GM12878 (cell line): Measurements from ENCODE around the gene RABEP2. TPM values are rescaled to one million over a fixed set of nuclear protein-coding genes. Genes with fewer than 3 reads are reported as not detected.

Experiments used
- DPF2 ChIP-seq: fragments of 450-650 bp; IDR thresholded peaks from 2 replicates; pipeline ENCODE4 v1.6.1; 2017; ENCODE audit warnings: mild to moderate bottlenecking
- E4F1 ChIP-seq: fragments of 450-650 bp; IDR thresholded peaks from 2 replicates; pipeline ENCODE4 v1.6.1; 2018; ENCODE audit warnings: borderline replicate concordance, mild to moderate bottlenecking; ENCODE audit not compliant: partially characterized antibody
- KAT2A ChIP-seq: conservative IDR thresholded peaks from 2 replicates; pipeline ENCODE4 v1.6.1; 2011; ENCODE audit warnings: low read depth, low read length; ENCODE audit not compliant: control insufficient read depth
- POLR2A ChIP-seq: IDR thresholded peaks from 2 replicates; pipeline ENCODE4 v1.6.1; 2011; ENCODE audit warnings: low read depth, mild to moderate bottlenecking, low read length
- POU2F2 ChIP-seq: IDR thresholded peaks from 3 replicates; pipeline ENCODE4 v1.6.1; 2011; ENCODE audit warnings: low read depth, mild to moderate bottlenecking, low read length, borderline replicate concordance
- TARDBP ChIP-seq: IDR thresholded peaks from 2 replicates; pipeline ENCODE4 v1.6.1; 2016; ENCODE audit warnings: borderline replicate concordance
- TBL1XR1 ChIP-seq: IDR thresholded peaks from 2 replicates; pipeline ENCODE4 v1.6.1; 2012; ENCODE audit warnings: low read depth, low read length, improper control_type of control experiment
- WRNIP1 ChIP-seq: IDR thresholded peaks from 2 replicates; pipeline ENCODE4 v1.6.1; 2011; ENCODE audit warnings: low read depth, low read length, improper control_type of control experiment, borderline replicate concordance
- ZNF207 ChIP-seq: fragments of 450-650 bp; IDR thresholded peaks from 2 replicates; pipeline ENCODE4 v1.6.1; 2014; ENCODE audit warnings: antibody characterized with exemption, mild to moderate bottlenecking, borderline replicate concordance
- ZSCAN29 ChIP-seq: fragments of 450-650 bp; IDR thresholded peaks from 2 replicates; pipeline ENCODE4 v1.6.1; 2017; ENCODE audit warnings: mild to moderate bottlenecking, moderate library complexity
- polyA plus RNA-seq, 11 experiments: library from polyadenylated mRNA; depleted of rRNA in 4 of 11; unstranded in 6 of 11; stranded (reverse) in 5 of 11; fragments of >200 nt; fragmentation: Nextera tagmentation in 4 of 11; fragmentation: Illumina TruSeq in 1 of 11; extraction: Ambion mirVana in 4 of 11; extraction: Trizol in 1 of 11; gene quantifications; 1 replicate in 1 of 11; 2 replicates in 10 of 11; pipeline versions ENCODE4 v1.2.1 to v1.2.3, GENCODE V29; 2011 to 2016; ENCODE audit warnings: inconsistent platforms in 2 of 11, missing spikeins in 2 of 11, low read depth in 1 of 11
- total RNA-seq, 4 experiments: library from RNA; depleted of rRNA in 3 of 4; stranded (reverse); fragments of >200 nt in 3 of 4; fragmentation: Illumina TruSeq in 1 of 4; extraction: Trizol in 1 of 4; gene quantifications; 2 replicates each; pipeline versions ENCODE4 v1.2.1 to v1.2.3, GENCODE V29; 2013 to 2021

RABEP2 gene
- total and polyA plus RNA-seq, 10 of the 15 experiments (the other 5 are each of a cell fraction or from before 2014, with no cell fraction given) = 0.47 to 33.2 (median 18.6) TPM

DNA sequence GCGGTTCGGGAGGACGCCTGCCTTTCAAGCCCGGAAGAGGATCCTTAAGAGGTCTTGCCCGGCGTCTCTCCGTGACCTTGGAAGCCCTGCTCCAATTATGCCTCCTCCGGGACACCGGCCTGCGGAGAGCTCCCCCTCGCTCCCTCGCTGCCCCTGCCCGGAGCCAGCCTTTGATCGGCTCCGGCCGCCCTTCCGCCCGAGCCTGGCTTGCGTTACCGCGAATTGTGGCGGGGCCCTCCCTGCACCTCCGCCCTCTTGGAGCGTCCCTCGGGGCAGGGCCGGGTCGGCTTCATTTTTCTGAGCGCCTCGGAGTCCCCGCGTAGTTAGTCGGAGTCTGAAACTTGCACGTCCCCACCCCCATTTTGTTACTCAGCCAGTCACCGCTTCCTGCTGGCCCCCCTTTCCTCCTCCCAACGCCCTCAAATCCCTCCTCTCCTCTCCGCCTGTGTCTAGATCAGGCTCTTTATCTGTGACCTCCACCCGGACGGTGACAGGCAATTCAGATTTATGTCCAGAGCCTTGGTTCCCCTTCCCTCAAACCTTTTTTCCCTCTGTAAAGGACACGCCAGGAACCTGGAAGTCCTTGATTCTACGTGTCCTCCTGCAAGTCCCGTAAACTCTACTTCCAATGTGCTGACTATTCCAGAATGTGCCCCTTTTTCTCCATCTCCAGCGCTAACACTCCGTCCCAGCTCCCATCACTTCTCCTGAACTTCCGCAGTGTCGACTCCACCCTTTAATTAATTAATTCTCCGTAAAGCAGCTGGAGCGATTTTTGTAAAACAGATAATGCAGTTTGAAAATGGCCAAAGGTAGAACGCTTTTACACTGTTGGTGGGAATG lies 569 bp upstream of the RABEP2 start (continued):
- peak; percentile 62; the same call in 1 of the 2 replicates for TF ChIP-seq ZNF207
- TF ChIP-seq POU2F2 = 0 out of 3 replicates have a peak, but pooled peaks have one; percentile 38
- TF ChIP-seq POLR2A = peak; percentile 82
- TF ChIP-seq KAT2A = no peak
- no peak for TF ChIP-seq TARDBP
- no peak for TF ChIP-seq E4F1
- TF ChIP-seq ZSCAN29 = 0 out of 2 replicates have a peak, but pooled peaks have one; percentile 24
- no peak for TF ChIP-seq TBL1XR1
- peak; percentile 90 for TF ChIP-seq DPF2
- TF ChIP-seq WRNIP1 = 0 out of 2 replicates have a peak, but pooled peaks have one; percentile 91
